ELR (cell line): Measurements from ENCODE around the gene KCTD19.

Experiments used
- DNase-seq: peaks from one replicate; pipeline ENCODE4 v3.0.0-alpha.2; 2015; ENCODE audit warnings: low read depth

Gene KCTD19

GRCh38 chr16:67317853-67318252 is 8.7 kb downstream of the KCTD19 start:
- no peak for DNase-seq

DNA sequence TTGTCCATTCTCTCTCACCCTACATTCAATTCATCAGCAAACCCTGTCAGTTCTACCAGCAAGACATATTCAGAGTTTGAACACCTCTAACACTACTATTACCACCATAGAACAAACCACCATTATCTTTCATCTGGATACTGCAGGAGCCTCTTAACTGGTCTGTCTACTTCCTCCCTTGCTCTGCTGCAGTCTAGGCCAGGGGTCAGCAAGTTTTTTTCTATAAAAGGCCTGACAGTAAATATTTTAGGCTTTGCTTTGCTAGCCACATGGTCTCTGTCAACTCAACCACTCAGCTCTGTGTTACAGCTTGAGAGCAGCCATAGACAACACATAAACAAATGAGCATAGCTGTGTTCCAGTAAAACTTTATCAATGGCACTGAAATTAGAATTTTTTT is 13.8 kb downstream of the KCTD19 start:
- DNase-seq: peak; percentile 14

GRCh38 chr16:67311607-67312488 is 14.7 kb downstream of the KCTD19 start:
- DNase-seq: peak; percentile 99

GRCh38 chr16:67310561-67310960 is 16.0 kb downstream of the KCTD19 start:
- DNase-seq: no peak

GRCh38 chr16:67305216-67306071 is 21.1 kb downstream of the KCTD19 start:
- no peak for DNase-seq

DNA sequence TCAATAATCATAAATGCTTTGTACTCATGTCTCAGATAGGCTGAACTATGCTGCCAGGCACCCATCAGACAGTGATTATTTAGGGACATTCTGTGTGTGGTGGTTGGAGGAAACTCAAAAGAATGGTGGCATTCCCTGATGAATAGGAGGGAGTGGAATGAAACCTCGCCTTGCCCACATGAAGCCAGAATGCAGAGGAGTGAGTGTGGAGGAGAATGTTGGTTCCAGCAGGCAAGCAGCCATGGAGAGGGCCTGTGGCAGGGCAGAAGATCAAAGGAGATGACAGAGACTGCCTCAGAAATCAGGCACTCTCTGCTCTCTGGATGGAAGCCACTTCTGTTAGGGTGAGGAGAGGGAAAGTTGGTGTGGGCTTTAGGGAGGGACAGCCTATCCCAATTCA is 22.5 kb downstream of the KCTD19 start:
- no peak for DNase-seq

GRCh38 chr16:67302970-67303369 is 23.6 kb downstream of the KCTD19 start:
- no peak for DNase-seq

- DNase-seq: no peak
These were observed 24.5 kb downstream of the KCTD19 start for GRCh38 chr16:67302076-67302475.

DNA sequence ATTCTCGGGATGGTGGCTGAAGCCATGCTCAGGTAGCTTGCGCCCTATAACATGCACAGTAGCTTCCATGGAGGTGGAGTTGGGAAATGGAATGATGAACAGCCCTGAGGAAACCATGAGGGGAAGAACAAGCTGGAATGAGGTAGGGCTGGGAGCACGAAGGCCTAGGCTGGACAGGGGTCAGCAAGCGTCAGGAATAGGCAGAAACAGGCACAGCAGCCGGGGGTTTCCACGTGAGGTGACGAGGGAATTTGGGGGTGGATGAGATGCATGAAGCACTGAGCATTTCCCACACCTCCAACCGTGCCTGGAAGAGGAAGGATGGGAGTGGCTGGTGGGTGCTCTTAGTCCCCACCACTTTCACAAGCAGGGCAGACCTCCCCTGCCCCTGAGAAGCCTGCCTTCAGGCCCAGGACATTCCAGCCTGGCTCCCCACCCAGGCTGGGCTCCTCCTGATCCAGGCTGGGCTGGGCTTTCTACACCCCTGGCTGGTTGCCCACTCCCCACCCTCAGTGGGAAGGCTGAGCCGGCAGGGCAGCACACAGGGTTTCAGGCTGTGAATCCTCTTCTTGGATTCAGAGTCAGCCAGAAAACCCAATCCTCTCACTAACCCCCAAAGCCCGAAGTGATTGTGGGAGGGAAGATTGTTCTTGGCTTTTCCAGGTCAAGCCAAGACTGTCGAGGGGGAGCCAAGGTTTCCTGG is 25.3 kb downstream of the KCTD19 start:
- DNase-seq: no peak

- DNase-seq: no peak
These were observed 27.3 kb downstream of the KCTD19 start for GRCh38 chr16:67299269-67299668.

DNA sequence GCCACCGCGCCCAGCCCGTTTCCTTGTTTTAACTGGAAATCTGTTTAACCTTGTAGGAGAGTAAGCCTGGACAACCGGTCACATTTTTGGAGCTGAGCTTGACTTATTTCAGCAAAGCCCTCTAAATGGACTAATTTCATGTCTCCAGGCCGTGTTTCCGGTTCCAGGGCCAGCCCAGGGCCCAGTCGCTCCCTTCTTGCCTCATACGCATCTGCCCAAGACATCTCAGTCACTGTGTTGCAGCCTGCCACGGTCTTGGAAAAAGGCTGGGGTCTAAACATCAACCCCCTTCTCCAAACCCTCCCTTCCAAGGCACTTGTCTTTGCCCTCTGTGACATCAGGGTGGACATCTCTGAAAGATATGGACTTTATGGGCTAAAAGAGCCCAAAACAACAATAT is 28.3 kb downstream of the KCTD19 start:
- DNase-seq: no peak

DNA sequence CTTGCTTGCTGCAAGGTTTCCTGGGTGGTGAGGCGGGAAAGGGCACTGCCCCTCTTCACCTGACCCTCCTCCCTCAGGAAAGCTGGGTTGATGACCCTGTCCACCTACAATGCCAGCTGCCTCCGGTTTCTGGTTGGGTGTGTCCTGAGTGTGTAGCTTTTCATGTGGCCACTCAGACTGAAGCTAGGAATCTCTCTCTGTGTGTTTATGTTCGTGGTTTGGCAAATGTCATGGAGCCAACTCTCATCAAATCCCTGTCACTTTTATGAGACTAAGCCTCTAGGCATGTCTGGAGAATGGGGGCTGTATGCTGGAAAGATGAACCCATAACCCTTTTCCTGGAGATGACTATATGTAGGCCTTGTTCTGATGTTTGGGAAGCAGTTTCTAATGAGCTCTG is 30.1 kb downstream of the KCTD19 start:
- DNase-seq: peak; percentile 76

GRCh38 chr16:67294938-67295361 is 31.6 kb downstream of the KCTD19 start:
- DNase-seq: no peak

DNA sequence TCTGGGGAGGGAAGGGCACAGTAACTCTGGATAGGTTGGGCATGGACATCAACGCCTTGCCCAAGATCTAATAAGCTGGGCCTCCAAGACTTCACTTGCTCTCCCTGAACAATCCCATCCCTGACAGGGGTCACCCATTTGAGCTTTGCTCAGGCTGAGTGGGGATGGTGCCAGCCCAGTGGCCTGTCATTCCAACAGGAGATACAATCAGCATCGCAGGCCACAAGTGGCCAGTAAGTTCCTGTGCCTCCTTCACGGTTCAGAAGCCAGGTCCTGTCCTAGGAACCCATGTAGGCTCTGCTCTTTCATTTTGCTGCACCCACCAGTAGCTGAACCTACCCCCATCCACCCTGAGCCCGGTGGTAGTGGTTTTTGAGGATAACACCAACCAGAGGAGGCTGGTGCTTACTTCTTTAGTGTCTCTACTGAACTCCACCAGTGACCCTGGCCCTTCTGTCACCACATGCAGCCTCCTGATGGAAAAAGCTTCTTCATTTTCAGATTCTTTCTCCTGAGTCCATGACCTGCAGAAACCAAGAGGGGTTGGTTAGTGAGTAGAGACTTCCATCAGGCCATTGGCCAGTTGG is 32.3 kb downstream of the KCTD19 start:
- no peak for DNase-seq

DNA sequence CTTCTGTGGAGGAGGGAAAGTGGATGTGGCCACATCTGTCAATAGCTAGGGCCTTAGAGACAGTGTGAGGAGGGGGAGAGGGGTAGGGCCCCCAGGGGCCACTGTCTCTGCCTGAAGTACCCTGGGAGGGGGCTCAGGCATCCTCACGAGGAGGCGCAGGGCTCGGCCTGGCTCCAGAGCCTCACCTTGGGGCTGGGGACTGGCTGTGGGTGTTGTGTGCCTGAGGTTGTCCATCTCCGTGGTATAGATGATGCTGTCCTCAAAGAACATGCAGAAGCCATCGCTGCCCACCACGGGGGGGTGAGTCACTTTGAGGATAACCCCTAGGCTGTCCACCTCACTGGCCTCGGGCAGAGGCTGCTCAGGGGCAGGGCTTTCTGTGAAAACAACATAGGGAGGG is 35.1 kb downstream of the KCTD19 start:
- no peak for DNase-seq

DNA sequence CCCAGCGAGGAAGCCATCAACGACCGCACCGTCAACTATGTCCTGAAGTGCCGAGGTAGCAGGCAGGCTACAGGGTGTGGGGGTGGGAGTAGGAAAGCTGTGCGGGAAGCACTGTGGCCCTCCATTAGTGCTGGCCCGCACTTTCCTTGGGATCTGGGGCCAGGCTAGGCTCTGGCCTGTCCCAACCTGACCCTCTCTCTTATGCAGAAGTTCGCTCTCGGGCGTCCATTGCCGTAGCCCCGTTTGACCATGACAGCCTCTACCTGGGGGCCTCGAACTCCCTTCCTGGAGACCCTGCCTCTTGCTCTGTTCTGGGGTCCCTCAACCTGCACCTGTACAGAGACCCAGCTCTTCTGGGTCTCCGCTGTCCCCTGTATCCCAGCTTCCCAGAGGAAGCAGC is 38.6 kb downstream of the KCTD19 start:
- no peak for DNase-seq

GRCh38 chr16:67286441-67287235 is 39.9 kb downstream of the KCTD19 start:
- no peak for DNase-seq

- DNase-seq: peak; percentile 53
These were observed 41.6 kb downstream of the KCTD19 start for GRCh38 chr16:67284699-67285646.

GRCh38 chr16:67283826-67284555 is 42.5 kb downstream of the KCTD19 start:
- no peak for DNase-seq
